Tibial nerve (tissue), 4 donors: Measurements from ENCODE around the gene EDA.

Experiments
- CTCF ChIP-seq, 5 experiments: fragments of 200-600 bp in 3 of 5; fragments of 450-650 bp in 2 of 5; sonication (generic) in 3 of 5; IDR thresholded peaks; one replicate each; pipeline ENCODE4 v1.5.1; 2016 to 2019; ENCODE audit warnings: antibody characterized with exemption in 5 of 5, mild to moderate bottlenecking in 3 of 5, moderate library complexity in 2 of 5
- EP300 ChIP-seq, 2 donors: sonication (generic); formaldehyde crosslinking; IDR thresholded peaks; one replicate each; pipeline ENCODE4 v1.6.1; 2017; ENCODE audit warnings: antibody characterized with exemption in 2 of 2, mild to moderate bottlenecking in 1 of 2
- POLR2A ChIP-seq, 2 donors: fragments of 450-650 bp; IDR thresholded peaks; one replicate each; pipeline ENCODE4 v1.6.1; 2017; ENCODE audit warnings: antibody characterized with exemption in 2 of 2, mild to moderate bottlenecking in 2 of 2, moderate library complexity in 2 of 2

DNA sequence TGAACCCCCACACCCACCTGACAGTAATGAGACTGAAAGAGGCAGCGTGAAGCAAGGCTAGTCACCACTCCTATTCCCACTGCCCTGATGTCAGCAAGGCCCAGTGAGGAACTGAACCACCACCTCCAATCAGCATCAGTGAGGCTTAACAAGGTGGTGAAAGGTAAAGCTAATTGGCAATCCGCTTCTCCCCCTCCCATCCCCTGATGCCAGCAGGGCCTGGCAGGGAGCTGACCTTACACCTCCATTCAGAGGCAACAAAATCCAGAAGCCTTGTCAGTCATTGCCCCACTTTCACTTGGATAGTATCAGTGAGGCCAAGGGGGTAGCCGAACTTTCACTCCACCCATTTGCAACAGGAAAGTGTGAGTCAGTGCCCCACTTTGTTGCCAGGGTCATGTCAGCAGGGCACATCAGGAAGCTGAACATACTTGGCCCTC is 373.1 kb downstream of the EDA start:
- no peak for TF ChIP-seq POLR2A (IDR thresholded peaks at IDR 0.05)
- TF ChIP-seq EP300 (IDR thresholded peaks at IDR 0.05), result no peak
- no peak for TF ChIP-seq CTCF (IDR thresholded peaks at IDR 0.05)
